Activated CD4-positive, CD25-positive, alpha-beta regulatory T cell (primary cell): ENCODE data around the gene SHTN1.

Source experiments
- DNase-seq, 4 experiments: peaks; one replicate each; lab custom pipeline; 2025; lab: John Stamatoyannopoulos, UW

The SHTN1 gene

GRCh38 chr10:116870949-116871348 is 134.0 kb downstream of the SHTN1 start:
- DNase-seq: no peak

- no peak for DNase-seq
Observed at GRCh38 chr10:116868722-116869121, 136.3 kb downstream of the SHTN1 start.

GRCh38 chr10:116868198-116868676 is 136.8 kb downstream of the SHTN1 start:
- DNase-seq: no peak

GRCh38 chr10:116866987-116867595 is 137.9 kb downstream of the SHTN1 start:
- no peak for DNase-seq

- DNase-seq: no peak
Observed at GRCh38 chr10:116866066-116866465, 138.9 kb downstream of the SHTN1 start.

GRCh38 chr10:116864436-116864835 is 140.6 kb downstream of the SHTN1 start:
- no peak for DNase-seq

GRCh38 chr10:116861796-116862195 is 143.2 kb downstream of the SHTN1 start:
- DNase-seq: no peak

GRCh38 chr10:116857156-116857555 is 147.8 kb downstream of the SHTN1 start:
- DNase-seq: no peak

- no peak for DNase-seq
Observed at GRCh38 chr10:116853701-116854100, 151.3 kb downstream of the SHTN1 start.

GRCh38 chr10:116853287-116853686 is 151.7 kb downstream of the SHTN1 start:
- no peak for DNase-seq

GRCh38 chr10:116852246-116852645 is 152.7 kb downstream of the SHTN1 start:
- no peak for DNase-seq

GRCh38 chr10:116850058-116850611 is 154.9 kb downstream of the SHTN1 start:
- no peak for DNase-seq

- DNase-seq: peak in 2 of 4 experiments; percentile 14 to 23
Observed at GRCh38 chr10:116849248-116850057, 155.5 kb downstream of the SHTN1 start, which contains the start of gene ENO4. TSS of gene ENO4 (plus strand) at chr10:116849499. CDS start at chr10:116849567, 68 bp downstream.

- DNase-seq: no peak
Observed at GRCh38 chr10:116848944-116849247, 156.1 kb downstream of the SHTN1 start.

GRCh38 chr10:116848032-116848943 is 156.7 kb downstream of the SHTN1 start:
- DNase-seq: no peak

GRCh38 chr10:116845823-116846222 is 159.2 kb downstream of the SHTN1 start:
- DNase-seq: no peak

GRCh38 chr10:116840389-116841075 is 164.5 kb downstream of the SHTN1 start:
- DNase-seq: no peak

- DNase-seq: no peak
Observed at GRCh38 chr10:116838143-116838725, 166.8 kb downstream of the SHTN1 start.

- no peak for DNase-seq
Observed at GRCh38 chr10:116836902-116837523, 168.0 kb downstream of the SHTN1 start.

GRCh38 chr10:116836083-116836482 is 168.9 kb downstream of the SHTN1 start:
- DNase-seq: no peak

- no peak for DNase-seq
Observed at GRCh38 chr10:116835658-116836057, 169.3 kb downstream of the SHTN1 start.
